GM12891 (cell line): ENCODE results near the gene CPEB4.

Experiments
- POLR2A ChIP-seq: IDR thresholded peaks from 2 replicates; pipeline ENCODE4 v1.6.1; 2011; ENCODE audit warnings: low read depth, low read length, control low read depth
- POU2F2 ChIP-seq: IDR thresholded peaks from 2 replicates; pipeline ENCODE4 v1.6.1; 2011; ENCODE audit warnings: low read depth, mild to moderate bottlenecking, control low read depth, low read length, moderate library complexity

- TF ChIP-seq POLR2A, result no peak
- TF ChIP-seq POU2F2, result no peak
Measured at GRCh38 chr5:173968154-173968797, 80.1 kb downstream of the CPEB4 start.
